KMS-11 (cell line): Measurements from ENCODE around the gene CTNNA3.

Source experiments
- H2AFZ ChIP-seq: fragments of 200-600 bp; sonication (generic); 2 replicates; pipeline ENCODE4 v1.6.1; 2016; ENCODE audit warnings: antibody characterized with exemption, mixed run types, low read depth
- H3K27ac ChIP-seq: fragments of 200-600 bp; sonication (generic); 2 replicates; pipeline ENCODE4 v1.6.1; 2016; ENCODE audit warnings: mild to moderate bottlenecking, mixed run types
- H3K27me3 ChIP-seq: fragments of 200-600 bp; sonication (generic); 2 replicates; pipeline ENCODE4 v1.6.1; 2017; ENCODE audit warnings: mild to moderate bottlenecking, low read depth, mixed run types, moderate library complexity; ENCODE audit not compliant: insufficient read depth
- H3K36me3 ChIP-seq: fragments of 200-600 bp; sonication (generic); 2 replicates; pipeline ENCODE4 v1.6.1; 2017; ENCODE audit warnings: mild to moderate bottlenecking, mixed run types; ENCODE audit not compliant: insufficient read depth
- H3K4me1 ChIP-seq: fragments of 200-600 bp; sonication (generic); 2 replicates; pipeline ENCODE4 v1.6.1; 2016; ENCODE audit warnings: mild to moderate bottlenecking, low read depth, mixed run types; ENCODE audit not compliant: poor library complexity, severe bottlenecking
- H3K4me2 ChIP-seq: fragments of 200-600 bp; sonication (generic); 2 replicates; pipeline ENCODE4 v1.7.0; 2016; ENCODE audit warnings: mild to moderate bottlenecking, mixed run types
- H3K4me3 ChIP-seq: fragments of 200-600 bp; sonication (generic); IDR thresholded peaks from 2 replicates; pipeline ENCODE4 v1.6.1; 2017; ENCODE audit warnings: low read depth, low read length, mixed read lengths; ENCODE audit not compliant: insufficient read depth
- H3K79me2 ChIP-seq: fragments of 200-600 bp; sonication (generic); 2 replicates; pipeline ENCODE4 v1.6.1; 2016; ENCODE audit warnings: low read depth, mixed run types; ENCODE audit not compliant: insufficient read depth
- H3K9ac ChIP-seq: fragments of 200-600 bp; sonication (generic); 2 replicates; pipeline ENCODE4 v1.6.1; 2016; ENCODE audit warnings: mild to moderate bottlenecking, mixed run types
- H4K20me1 ChIP-seq: fragments of 200-600 bp; sonication (generic); 2 replicates; pipeline ENCODE4 v1.6.1; 2016; ENCODE audit warnings: mild to moderate bottlenecking, mixed run types; ENCODE audit not compliant: insufficient read depth
- CTCF ChIP-seq: fragments of 200-600 bp; sonication (generic); conservative IDR thresholded peaks from 2 replicates; pipeline ENCODE4 v1.6.1; 2017; ENCODE audit warnings: low read depth, mild to moderate bottlenecking, antibody characterized with exemption, low read length, moderate library complexity, mixed read lengths

The CTNNA3 gene

GRCh38 chr10:66838656-66839055, 857.3 kb downstream of the CTNNA3 start:
- no peaks in the 10 kb centered on the region for H3K36me3 ChIP-seq
- H3K9ac ChIP-seq, result no peak overlapping the region
- no peaks in the 10 kb centered on the region for H4K20me1 ChIP-seq
- H3K79me2 ChIP-seq, result no peaks in the 10 kb centered on the region
- H3K27ac ChIP-seq, result no peak overlapping the region
- no peaks in the 10 kb centered on the region for H3K27me3 ChIP-seq
- no peak overlapping the region for H3K4me3 ChIP-seq
- H2AFZ ChIP-seq, result no peak overlapping the region
- TF ChIP-seq CTCF, result no peak
- H3K4me1 ChIP-seq, result no peaks in the 10 kb centered on the region
- H3K4me2 ChIP-seq, result no peak overlapping the region

GRCh38 chr10:66837990-66838389, 858.0 kb downstream of the CTNNA3 start:
- Histone ChIP-seq H3K4me3 (no peak overlapping the region), H3K4me1 (no peaks in the 10 kb centered on the region), H3K4me2 (no peak overlapping the region), H3K27me3 (no peaks in the 10 kb centered on the region), H3K36me3 (no peaks in the 10 kb centered on the region), H3K27ac (no peak overlapping the region), H3K79me2 (no peaks in the 10 kb centered on the region), H2AFZ (no peak overlapping the region), H3K9ac (no peak overlapping the region), H4K20me1 (no peaks in the 10 kb centered on the region)
- no peak for TF ChIP-seq CTCF

GRCh38 chr10:66837335-66837734, 858.7 kb downstream of the CTNNA3 start:
- no peak for TF ChIP-seq CTCF
- Histone ChIP-seq H3K36me3 (no peaks in the 10 kb centered on the region), H4K20me1 (no peaks in the 10 kb centered on the region), H3K79me2 (no peaks in the 10 kb centered on the region), H3K4me3 (no peak overlapping the region), H3K9ac (no peak overlapping the region), H3K27ac (no peak overlapping the region), H3K4me2 (no peak overlapping the region), H3K27me3 (no peaks in the 10 kb centered on the region), H3K4me1 (no peaks in the 10 kb centered on the region), H2AFZ (no peak overlapping the region)

GRCh38 chr10:66836771-66837170, 859.2 kb downstream of the CTNNA3 start:
- Histone ChIP-seq H2AFZ (no peak overlapping the region), H3K4me3 (no peak overlapping the region), H3K36me3 (no peaks in the 10 kb centered on the region), H3K4me1 (no peaks in the 10 kb centered on the region), H3K4me2 (no peak overlapping the region), H4K20me1 (no peaks in the 10 kb centered on the region), H3K27ac (no peak overlapping the region), H3K9ac (no peak overlapping the region), H3K79me2 (no peaks in the 10 kb centered on the region), H3K27me3 (no peaks in the 10 kb centered on the region)
- TF ChIP-seq CTCF, result no peak

- H3K36me3 ChIP-seq, result no peaks in the 10 kb centered on the region
- H3K79me2 ChIP-seq, result no peaks in the 10 kb centered on the region
- no peaks in the 10 kb centered on the region for H3K27me3 ChIP-seq
- no peak overlapping the region for H3K9ac ChIP-seq
- H3K4me1 ChIP-seq, result no peaks in the 10 kb centered on the region
- no peaks in the 10 kb centered on the region for H4K20me1 ChIP-seq
- no peak overlapping the region for H3K4me3 ChIP-seq
- H2AFZ ChIP-seq, result no peak overlapping the region
- no peak overlapping the region for H3K4me2 ChIP-seq
- no peak for TF ChIP-seq CTCF
- H3K27ac ChIP-seq, result no peak overlapping the region
Measured at GRCh38 chr10:66836057-66836456, 859.9 kb downstream of the CTNNA3 start.
